Stimulated activated CD4-positive, alpha-beta T cell treated with anti-CD3 and anti-CD28 coated beads, Interleukin-12 subunit alpha, Interleukin-12 subunit beta, amount 100 ng/mL, for 24 hours (primary cell): ENCODE data around the gene ZNF462.
"Not testable (repeated sequence)": the region's sequence is repeated elsewhere in the genome, so short reads cannot be mapped to it uniquely, and the experiment has no call there.

Experiments used
- DNase-seq, 2 experiments: peaks; one replicate each; pipeline ENCODE4 v3.0.0-alpha.2; 2020; ENCODE audit warnings: low read depth in 2 of 2

The ZNF462 gene, protein sequence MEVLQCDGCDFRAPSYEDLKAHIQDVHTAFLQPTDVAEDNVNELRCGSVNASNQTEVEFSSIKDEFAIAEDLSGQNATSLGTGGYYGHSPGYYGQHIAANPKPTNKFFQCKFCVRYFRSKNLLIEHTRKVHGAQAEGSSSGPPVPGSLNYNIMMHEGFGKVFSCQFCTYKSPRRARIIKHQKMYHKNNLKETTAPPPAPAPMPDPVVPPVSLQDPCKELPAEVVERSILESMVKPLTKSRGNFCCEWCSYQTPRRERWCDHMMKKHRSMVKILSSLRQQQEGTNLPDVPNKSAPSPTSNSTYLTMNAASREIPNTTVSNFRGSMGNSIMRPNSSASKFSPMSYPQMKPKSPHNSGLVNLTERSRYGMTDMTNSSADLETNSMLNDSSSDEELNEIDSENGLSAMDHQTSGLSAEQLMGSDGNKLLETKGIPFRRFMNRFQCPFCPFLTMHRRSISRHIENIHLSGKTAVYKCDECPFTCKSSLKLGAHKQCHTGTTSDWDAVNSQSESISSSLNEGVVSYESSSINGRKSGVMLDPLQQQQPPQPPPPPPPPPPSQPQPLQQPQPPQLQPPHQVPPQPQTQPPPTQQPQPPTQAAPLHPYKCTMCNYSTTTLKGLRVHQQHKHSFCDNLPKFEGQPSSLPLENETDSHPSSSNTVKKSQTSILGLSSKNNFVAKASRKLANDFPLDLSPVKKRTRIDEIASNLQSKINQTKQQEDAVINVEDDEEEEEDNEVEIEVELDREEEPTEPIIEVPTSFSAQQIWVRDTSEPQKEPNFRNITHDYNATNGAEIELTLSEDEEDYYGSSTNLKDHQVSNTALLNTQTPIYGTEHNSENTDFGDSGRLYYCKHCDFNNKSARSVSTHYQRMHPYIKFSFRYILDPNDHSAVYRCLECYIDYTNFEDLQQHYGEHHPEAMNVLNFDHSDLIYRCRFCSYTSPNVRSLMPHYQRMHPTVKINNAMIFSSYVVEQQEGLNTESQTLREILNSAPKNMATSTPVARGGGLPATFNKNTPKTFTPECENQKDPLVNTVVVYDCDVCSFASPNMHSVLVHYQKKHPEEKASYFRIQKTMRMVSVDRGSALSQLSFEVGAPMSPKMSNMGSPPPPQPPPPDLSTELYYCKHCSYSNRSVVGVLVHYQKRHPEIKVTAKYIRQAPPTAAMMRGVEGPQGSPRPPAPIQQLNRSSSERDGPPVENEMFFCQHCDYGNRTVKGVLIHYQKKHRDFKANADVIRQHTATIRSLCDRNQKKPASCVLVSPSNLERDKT (N-terminal part only)

DNA sequence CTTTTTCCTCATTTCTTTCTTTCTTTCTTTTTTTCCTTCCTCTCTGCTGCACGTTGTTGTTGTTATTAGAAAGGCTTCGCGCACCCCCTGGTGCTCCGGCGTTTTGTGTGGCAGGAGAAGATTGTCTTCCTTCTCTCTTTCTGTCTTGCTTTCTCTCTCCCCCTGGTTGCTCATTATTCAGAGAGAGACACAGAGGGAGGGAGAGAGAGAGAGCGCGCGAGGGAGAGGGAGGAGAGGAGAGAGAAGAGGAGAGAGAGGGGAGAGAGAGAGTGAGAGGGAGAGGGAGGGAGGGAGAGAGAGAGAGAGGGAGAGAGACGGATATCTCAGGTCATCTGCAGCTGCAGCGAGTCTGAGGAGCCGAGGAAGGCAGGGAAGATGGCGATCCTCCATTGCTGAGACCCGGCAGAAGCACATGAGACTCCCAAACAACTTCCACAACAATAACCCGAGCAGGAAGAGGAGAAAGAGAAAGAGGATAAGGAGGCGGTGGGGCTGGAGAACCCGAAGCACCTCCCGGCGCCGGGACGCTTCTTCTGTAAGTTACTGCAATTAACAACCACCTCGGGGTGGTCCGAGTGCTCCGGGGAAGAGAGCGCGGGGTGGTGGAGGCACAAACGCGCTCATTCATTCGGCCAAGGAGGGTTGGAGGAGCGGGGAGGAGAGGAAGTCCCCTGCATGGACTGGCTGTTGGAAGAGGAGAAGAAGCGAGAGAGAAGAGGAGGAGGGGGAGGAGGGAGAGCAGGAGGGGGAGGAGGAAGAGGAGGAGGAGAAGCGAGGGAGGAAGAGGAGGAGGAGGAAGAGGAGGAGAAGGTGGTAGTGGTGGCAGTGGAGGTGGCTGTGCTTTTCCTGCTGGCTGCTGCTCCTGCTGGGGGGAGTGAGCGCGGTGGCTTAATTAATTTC is at the start of gene ZNF462:
ZNF462 (plus strand) TSS at position 346 of the 900 bp plus-strand sequence. CDS start 60,218 bp downstream, outside the sequence.
- no peak for DNase-seq

DNA sequence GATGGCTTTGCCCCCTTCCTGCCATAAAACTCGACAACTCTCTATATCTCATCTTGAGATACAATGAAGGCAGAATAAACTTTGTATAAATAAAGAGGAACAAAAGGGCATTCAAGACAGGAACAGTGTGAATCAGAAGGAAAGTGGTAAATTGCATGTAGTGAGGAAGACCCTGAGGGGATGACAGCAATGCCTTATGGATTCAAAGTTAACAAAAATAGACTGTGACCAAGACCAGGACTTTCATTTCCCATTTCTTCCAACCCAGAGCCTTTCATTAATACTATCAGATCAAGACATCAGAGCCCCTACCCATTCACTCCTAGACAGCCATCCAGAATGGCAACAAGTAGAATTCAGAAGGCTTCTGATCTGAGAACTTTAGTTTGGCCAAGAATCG is 46.4 kb upstream of the ZNF462 start:
- DNase-seq, result no peak

DNA sequence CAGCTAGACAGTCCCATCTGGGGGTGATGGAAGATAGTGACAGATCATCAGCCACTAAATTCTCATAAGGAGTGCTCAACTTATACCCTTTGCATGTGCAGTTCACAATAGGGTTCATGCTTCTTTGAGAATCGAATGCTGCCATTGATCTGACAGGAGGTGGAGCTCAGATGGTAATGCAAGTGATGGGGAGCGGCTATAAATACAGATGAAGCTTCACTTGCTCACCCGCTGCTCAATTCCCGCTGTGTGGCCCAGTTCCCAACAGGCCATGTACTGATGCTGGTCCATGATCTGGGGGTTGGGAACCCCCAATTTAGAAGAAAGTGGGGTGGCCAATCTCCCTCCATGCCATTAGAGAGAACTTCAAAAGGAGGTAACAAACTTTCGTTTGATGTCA is 44.9 kb upstream of the ZNF462 start:
- DNase-seq, result no peak

DNA sequence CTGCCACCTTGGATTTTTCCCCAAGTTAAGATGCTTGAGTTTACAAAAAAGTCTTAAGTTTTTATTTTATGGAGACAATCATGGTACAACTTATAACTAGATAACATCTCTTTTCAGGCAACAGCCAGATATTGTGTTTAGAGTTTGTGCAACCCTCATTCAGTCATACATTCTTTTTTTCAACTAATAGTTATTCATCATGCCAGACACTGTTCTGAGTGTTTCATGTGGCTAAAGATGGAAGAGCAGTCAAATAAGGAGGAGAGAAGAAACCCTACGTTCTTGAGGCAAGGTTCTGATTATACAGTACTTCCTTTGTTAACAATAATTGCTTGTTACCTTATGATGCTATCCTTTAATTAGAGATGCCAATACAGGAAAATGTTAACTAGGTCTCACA is 42.1 kb upstream of the ZNF462 start:
- no peak for DNase-seq

DNA sequence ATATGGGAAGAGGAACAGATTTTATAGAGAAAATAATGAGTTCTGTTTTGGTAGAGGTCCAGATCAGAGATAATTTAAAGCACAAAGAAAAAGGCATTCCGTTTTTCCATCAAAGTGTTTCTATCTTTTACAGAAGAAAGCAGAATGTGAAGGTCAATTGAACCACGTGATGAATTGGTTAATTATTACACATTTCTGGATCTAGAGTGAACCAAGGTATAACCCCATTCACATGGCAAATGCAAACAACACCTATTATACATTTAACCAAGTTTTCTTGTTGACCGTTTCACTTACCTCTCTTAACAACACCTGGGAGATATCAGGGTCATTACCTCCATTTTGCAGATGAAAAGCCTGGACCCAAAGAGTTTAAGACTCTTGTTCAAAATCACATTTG is 34.9 kb upstream of the ZNF462 start:
- no peak for DNase-seq

DNA sequence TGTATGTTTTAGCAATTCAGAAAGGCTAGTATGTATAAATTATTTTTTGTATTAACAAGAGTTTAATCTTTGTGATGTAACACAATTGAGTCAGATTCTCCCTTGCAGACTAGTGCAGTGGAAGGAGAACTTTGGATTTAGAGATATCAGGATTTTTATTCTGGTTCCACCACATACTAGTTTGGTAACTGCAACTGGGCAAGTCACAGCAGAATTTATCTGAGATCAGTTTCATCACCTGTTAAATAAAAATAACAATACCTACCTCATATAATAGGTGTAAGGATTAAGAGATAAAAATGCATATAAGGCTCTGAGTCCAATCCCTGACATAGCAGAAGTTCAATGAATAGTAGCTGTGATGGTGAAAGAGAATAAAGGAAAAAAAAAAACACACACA is 34.0 kb upstream of the ZNF462 start:
- no peak for DNase-seq

DNA sequence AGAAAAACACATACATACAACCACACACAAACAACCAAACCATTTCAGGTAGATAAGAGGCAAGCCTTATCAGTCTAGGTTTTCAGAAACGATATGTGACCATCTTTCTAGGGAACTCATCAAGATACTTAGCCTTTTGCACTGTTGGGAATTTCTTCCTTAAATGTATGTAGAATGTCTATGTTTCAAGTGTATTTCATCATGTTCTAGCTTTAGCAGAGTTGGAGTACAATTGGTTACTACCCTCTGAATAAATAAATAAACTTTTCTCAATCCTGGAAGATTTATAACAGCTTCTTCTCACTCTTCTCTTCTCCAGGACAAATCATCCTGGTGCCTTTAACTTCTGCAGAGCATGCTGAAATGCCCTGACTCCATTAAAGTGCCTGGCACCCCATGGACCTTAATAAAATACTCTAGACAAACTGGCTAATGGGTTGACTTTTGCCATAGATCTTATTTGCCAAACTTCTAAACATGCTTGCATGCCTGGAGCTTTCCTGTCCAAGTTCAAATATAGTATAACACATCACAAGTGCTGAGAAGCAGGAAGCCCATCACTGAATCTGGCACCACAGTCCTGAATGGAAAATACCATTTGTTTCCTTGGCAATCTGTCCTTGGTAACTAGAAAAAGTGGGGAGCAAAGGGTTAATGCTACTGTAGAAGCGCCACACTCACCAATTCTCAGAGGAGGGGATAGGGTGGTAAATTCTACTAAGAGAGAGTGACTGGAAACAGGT is 33.1 kb upstream of the ZNF462 start:
- DNase-seq, result no peak

DNA sequence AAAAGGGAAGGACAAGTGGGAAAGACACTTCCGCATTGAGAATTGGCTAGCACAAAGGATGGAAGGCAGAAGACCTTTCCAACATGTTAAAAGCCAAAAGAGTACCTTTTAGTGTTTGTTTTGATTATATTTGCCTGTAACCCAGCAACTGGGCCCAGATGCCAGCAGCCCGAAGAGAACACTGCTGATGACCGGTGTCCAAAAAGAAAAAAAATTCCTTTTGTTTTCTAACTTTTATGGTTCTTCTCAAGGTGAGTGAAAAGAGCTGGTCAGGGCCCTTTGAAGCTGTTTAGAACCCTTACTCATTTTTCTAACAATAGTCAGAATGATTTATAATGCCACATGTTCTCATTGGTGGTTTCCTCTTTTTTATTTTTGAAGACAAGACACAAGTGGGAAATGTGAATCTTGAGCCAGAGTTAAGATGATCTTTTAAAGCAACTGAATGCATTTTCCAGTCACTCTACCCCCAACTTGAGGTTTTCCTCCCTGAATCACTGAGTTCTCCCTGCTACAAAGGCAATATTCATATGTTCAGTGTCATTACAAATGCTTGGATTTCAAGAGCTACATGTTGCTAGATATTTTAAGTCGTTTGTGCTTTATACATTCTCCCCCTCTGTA is 32.3 kb upstream of the ZNF462 start:
- DNase-seq, result no peak

DNA sequence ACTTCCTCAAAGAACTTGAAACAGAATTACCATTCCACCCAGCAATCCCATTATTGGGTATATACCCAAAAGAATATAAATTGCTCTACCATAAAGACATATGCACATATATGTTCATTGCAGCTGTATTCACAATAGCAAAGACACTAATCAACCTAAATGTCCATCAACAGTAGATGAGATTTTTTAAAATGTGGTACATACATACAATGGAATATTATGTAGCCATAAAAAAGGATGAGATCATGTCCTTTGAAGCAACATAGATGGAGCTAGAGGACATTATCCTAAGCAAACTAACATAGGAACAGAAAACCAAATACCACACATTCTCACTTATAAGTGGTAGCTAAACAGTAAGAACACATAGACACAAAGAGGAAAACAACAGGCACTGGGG is 28.1 kb upstream of the ZNF462 start:
- DNase-seq, result no peak

DNA sequence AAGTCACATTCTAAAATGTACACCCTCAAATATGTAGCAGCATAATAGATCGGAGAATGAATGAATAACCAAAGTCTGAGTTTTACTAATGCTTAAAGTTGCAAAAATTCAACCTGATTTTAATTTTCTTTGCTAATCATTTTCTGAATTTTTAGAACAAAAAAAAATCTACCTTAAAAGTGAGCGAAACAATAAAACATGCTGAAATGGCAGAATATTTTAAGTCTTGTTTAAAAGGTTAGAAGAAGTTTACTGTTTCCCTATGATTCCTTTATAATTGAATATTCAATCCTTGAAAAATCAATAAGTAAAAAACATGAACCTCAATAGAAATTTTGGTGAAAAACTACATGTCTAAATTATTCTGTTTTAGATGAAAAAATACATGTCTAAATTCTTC is 27.1 kb upstream of the ZNF462 start:
- no peak for DNase-seq

DNA sequence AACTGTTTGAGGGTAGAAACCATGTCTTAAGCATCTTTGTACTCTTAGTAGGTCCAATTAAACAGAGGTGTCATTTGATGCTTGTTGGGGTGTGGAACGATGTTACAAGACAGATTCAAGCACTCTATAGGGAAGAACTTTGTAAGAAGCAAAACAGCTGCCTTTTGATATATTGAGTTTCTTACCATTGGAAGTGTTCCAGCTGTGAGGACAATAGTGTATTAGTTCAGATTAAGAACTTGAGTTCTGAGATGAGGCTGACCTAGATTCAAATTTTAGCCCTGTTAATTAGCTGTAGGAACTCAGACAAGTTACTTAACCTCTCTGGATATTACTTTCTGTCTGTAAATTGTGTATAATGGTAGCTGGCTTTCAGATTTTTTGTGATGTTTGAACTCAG is 19.6 kb upstream of the ZNF462 start:
- no peak for DNase-seq

DNA sequence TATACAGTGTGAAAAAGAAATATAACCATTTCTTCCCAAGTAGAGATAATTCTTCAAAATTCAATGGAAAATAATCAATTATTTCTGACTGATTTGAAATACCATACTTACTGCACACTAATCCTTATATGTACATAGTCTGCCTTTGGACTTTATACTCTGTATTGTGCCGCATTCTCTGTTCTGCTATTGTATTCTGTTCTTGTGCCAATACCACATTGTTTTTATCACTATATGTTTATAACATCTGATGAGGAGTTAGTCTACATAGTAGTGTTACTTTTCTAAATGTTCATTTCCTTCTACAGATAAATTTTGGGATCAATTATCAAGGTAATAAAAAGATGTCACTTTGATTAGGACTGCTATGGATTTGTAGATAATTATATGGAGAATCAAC is 16.7 kb upstream of the ZNF462 start:
- DNase-seq, result no peak

DNA sequence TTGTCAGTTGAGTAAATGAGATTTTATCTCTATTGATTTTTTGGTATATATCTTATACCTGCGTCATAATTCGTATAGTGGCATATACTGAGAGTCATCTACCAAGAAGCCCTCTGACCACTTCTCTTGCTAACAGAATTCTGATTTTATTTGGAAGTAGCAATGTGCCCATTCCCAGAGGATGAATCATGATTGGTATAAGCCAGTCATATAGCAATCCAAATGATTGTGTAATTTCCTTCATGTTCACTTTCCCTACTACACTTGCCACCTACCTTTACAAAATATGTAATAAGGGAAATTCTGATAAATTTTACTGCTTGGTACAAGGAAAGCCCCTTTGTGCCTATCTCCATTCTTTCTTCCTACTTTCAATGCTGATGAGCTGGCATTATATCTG is 16.1 kb upstream of the ZNF462 start:
- DNase-seq, result no peak

DNA sequence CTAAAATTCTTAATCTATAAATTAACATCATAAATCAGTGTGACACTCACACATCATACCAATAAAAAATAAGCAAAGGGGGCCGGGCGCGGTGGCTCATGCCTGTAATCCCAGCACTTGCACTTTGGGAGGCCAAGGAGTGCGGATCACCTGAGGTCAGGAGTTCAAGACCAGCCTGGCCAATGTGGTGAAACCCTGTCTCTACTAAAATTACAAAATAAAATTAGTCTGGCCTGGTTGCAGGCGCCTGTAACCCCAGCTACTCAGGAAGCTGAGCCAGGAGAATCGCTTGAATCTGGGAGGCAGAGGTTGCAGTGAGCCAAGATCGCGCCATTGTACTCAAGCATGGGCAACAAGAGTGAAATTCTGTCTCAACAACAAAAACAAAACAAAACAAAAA is 11.3 kb upstream of the ZNF462 start:
- DNase-seq, result not testable (repeated sequence)

DNA sequence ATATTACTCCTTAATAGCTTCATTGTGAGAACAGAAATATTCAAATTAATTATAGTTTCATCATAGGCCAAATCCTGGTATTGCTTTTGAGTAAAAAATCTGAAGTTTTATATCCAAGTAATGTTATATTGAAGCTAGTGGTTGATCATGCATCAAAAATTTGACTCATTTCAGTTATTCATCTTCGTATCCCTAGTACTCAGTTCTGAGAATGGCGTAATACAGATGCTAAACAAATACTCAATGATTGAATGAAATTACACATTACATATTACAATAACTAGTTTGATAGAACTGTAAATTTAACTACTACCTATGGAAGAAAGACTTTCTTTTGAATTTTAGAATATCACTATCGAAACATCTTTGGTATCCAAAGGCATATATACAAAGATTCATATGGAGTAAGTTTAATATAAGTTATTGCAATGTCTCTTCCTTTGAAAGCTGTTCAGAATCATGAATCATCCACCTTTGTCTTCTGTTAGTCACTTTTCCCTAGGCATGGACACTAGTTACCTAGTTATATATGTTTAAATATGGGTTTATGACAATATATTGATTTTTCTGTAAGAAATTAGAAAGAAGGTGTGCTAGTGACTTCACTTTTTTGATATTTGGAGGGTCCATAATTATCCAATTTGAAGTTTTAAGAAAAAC is 5.0 kb upstream of the ZNF462 start:
- no peak for DNase-seq

DNA sequence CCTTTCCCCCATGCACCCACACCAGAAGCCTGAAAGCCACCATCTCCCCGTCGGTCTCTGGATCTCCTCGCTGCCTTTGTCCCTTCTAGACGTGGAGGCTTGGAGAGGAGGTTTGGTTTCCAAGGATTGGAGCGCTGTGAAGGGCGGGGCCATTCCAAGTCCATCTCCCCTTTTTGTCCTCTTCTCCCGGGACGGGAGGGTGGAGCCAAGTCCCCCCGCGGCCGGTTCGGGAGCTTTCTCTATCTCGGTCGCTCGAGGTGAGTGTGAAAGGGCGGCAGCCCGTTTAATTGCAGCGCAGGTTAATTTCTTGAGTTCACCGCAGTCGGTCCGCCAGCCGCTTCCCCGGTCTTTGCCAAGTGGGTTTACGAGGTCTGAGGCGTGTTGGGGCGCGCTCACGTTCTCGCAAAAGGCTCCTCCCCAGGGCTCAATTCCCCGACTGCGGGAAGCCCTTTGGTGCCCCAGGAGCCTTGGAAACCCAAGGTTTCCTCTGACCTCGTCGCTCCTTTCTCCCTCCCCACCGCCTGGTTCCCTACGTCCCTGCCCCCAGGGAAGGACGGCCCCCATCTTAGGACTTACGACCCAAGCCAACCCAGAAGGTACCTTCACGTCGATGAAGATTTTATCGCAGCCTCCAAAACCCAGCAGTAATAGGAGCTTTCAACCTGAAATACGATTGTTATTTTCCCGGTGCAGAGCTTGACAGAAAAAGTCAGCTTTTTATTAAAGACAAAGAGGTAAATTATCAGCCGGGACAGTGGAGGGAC is 2.8 kb upstream of the ZNF462 start:
- DNase-seq, result no peak

DNA sequence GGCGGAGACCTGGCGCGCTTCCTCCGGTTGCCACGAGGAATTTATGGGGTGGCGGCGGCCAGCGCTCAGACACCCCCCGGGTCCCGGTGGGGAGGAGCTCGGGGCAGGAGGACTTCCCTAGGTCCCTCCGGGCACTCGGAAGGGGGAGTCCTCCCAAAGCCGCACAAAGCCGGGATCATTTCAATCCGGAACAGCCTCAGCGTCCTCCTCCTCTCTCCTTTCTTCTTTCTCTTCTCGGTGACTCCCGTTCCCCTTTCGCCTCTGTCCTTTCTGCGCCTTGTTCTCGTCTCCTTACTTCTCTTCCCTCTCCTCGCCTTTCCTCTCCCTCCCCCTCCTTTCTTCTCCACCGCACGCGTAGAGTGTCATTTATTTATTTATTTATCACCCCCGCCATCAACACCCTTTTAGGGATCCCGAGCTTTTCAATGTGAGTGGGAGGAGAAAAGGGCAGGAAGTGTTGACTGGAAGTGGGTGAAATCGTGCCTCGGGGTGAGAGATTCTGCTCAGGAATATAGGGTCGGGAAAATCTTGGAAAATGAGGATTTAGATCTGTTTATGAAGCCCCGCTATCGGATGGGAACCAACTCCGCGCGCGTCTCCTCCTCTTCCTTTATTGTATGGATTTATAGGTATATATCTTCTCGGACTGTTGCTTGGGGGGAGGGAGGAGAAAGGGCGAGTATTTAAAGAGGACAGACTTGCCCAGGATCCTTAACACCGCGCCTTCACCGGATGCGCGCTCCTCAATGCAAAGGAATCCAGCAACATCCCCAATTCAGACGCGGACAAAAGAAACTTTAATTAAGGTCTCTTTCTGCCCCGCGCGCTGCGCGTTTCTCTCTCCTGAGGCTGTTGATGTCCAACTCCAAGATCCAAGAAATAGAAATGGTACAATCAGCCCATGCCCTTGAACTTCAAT is 2.0 kb upstream of the ZNF462 start:
- no peak for DNase-seq
